NB4 (cell line): ENCODE results near the gene TULP4.

Experiments used
- DNase-seq: peaks from one replicate; pipeline ENCODE4 v3.0.0; 2010; ENCODE audit warnings: low read depth
- H3K4me3 ChIP-seq: one replicate; pipeline ENCODE4 v1.5.1; 2011; ENCODE audit warnings: mild to moderate bottlenecking, low read depth, low read length, moderate library complexity
- CTCF ChIP-seq: IDR thresholded peaks from one replicate; pipeline ENCODE4 v1.5.1; 2012; ENCODE audit warnings: low read depth, low read length
- MAX ChIP-seq: IDR thresholded peaks from 2 replicates; pipeline ENCODE4 v1.6.1; 2011; ENCODE audit warnings: low read depth, low read length
- MYC ChIP-seq: IDR thresholded peaks from 2 replicates; pipeline ENCODE4 v1.6.1; 2011; ENCODE audit warnings: low read depth, low read length
- POLR2A ChIP-seq: IDR thresholded peaks from 2 replicates; pipeline ENCODE4 v1.6.1; 2011; ENCODE audit warnings: mild to moderate bottlenecking; ENCODE audit not compliant: insufficient read length; ENCODE audit errors: extremely low read depth

The TULP4 gene

GRCh38 chr6:158270389-158271127 lies 41.7 kb upstream of the TULP4 start:
- no peak overlapping the region for H3K4me3 ChIP-seq
- TF ChIP-seq MAX: no peak
- no peak for TF ChIP-seq MYC
- TF ChIP-seq POLR2A: no peak
- TF ChIP-seq CTCF: no peak
- DNase-seq: no peak

- no peak for DNase-seq
- TF ChIP-seq CTCF: no peak
- TF ChIP-seq MYC: no peak
- no peak for TF ChIP-seq POLR2A
- TF ChIP-seq MAX: no peak
- H3K4me3 ChIP-seq: no peak overlapping the region
These were observed 39.9 kb upstream of the TULP4 start for GRCh38 chr6:158272324-158272723.

GRCh38 chr6:158278004-158278403 lies 34.3 kb upstream of the TULP4 start:
- no peak for DNase-seq
- no peak overlapping the region for H3K4me3 ChIP-seq
- TF ChIP-seq POLR2A (no peak), MAX (no peak), CTCF (no peak), MYC (no peak)

GRCh38 chr6:158279615-158280014 lies 32.6 kb upstream of the TULP4 start:
- no peak for TF ChIP-seq CTCF
- no peak for TF ChIP-seq MAX
- no peak for TF ChIP-seq POLR2A
- TF ChIP-seq MYC: no peak
- H3K4me3 ChIP-seq: no peak overlapping the region
- DNase-seq: no peak

- peak overlapping the region; percentile 7 for H3K4me3 ChIP-seq
- TF ChIP-seq MYC: no peak
- no peak for TF ChIP-seq POLR2A
- no peak for TF ChIP-seq CTCF
- TF ChIP-seq MAX: no peak
- peak; percentile 88 for DNase-seq
These were observed 28.8 kb upstream of the TULP4 start for GRCh38 chr6:158283304-158283980.
